ENCODE results near the gene SYNDIG1. TPM values are rescaled to one million over a fixed set of nuclear protein-coding genes. Genes with fewer than 3 reads are reported as not detected.

The SYNDIG1 gene
- total RNA-seq, 6 donors from 2014 or later, result 0.30 to 0.37 (median 0.34) TPM; not detected in 3

DNA sequence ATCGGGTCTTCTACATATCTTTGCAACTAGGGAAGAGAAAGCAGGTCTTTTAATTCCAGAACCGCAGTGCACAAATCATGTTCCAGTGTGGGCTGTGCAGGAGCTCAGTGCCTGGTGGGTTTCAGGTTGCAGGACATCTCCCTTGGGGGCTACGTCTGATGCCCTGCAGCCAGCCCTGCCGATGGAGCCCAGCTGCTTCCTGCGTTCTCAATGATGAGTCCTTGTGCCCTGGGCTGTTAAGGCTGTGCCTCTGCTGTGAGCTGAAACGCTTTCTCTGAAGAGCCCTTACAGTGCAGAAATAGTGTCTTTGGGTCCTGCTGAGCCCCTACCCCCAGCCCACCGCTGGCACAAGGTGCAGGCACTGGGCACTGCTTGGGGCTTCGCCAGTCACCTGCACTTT lies 192.9 kb downstream of the SYNDIG1 start:
- H3K36me3 ChIP-seq, result no peaks in the 10 kb centered on the region
- ATAC-seq (ENCODE audit: low FRiP score in 2 of 2) (no peak), DNase-seq (no peak)
- no peak overlapping the region for H3K4me3 ChIP-seq
- no peaks in the 10 kb centered on the region for H3K27me3 ChIP-seq
- no peaks in the 10 kb centered on the region for H3K9me3 ChIP-seq
- 73 to 75% methylated on average over 4 to 8 of the region's 8 CpGs for WGBS, 2 donors
- H3K27ac ChIP-seq, result no peak overlapping the region
- TF ChIP-seq POLR2AphosphoS5 (IDR thresholded peaks at IDR 0.05), result no peak
- H3K4me1 ChIP-seq, result no peaks in the 10 kb centered on the region

DNA sequence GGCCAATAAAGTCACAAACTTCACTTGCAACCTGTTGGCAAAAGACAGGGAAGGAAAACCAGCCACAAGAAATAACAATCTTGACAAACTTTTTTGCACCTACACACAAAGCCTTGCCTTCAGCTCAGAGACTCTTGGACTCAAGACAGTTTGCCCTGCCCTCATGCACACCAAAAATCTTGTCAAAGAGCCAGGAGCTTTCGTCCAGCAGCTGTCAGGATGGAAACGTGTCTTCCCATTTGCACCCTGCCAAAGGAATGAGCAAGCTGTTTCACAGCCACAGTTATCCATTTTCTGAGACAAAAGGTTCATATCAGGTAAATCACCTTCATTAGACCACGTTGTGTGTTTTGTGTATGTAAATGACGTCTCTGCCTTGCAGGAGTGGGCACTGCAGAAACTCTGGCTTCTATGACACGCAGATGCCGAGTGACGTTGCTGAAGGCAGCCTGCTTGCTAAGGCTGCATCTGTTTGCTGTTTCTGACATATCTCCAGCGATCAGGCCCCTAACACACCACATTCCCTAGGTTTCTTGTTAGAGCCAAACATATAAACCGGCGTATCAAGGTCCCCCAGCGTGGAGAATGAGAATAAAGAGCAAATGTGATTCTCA lies 193.4 kb downstream of the SYNDIG1 start:
- no peak for DNase-seq
- H3K27me3 ChIP-seq, result no peaks in the 10 kb centered on the region

DNA sequence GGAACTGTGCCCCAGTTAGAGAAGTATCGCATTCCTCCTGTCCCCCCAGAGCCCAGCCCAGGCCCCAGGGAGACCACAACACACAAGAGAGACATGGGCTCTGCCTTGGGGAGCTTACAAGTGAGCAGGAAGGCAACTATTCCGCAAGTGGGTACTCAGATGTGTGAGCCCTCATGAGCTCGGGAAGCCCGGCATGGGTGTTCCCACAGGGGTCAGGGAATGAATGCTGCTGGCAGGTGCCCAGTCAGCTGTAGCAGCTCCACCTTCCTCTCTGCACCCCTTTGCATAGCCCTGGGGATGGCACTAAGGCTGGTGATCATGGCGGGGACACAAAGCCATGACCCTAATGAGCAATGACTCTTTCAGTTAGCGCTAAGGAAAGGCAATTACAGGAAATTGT lies 194.1 kb downstream of the SYNDIG1 start:
- no peaks in the 10 kb centered on the region for H3K9me3 ChIP-seq
- WGBS, 2 donors, result 86 to 91% methylated on average over 6 of the region's 6 CpGs
- H3K4me3 ChIP-seq, result no peak overlapping the region
- TF ChIP-seq POLR2AphosphoS5 (IDR thresholded peaks at IDR 0.05) (no peak), EP300 (IDR thresholded peaks at IDR 0.05) (no peak), POLR2A (IDR thresholded peaks at IDR 0.05) (no peak)
- TF ChIP-seq, protein P1, sequence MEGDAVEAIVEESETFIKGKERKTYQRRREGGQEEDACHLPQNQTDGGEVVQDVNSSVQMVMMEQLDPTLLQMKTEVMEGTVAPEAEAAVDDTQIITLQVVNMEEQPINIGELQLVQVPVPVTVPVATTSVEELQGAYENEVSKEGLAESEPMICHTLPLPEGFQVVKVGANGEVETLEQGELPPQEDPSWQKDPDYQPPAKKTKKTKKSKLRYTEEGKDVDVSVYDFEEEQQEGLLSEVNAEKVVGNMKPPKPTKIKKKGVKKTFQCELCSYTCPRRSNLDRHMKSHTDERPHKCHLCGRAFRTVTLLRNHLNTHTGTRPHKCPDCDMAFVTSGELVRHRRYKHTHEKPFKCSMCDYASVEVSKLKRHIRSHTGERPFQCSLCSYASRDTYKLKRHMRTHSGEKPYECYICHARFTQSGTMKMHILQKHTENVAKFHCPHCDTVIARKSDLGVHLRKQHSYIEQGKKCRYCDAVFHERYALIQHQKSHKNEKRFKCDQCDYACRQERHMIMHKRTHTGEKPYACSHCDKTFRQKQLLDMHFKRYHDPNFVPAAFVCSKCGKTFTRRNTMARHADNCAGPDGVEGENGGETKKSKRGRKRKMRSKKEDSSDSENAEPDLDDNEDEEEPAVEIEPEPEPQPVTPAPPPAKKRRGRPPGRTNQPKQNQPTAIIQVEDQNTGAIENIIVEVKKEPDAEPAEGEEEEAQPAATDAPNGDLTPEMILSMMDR (IDR thresholded peaks at IDR 0.05), result no peak
- ATAC-seq (ENCODE audit: low FRiP score in 2 of 2) (no peak), DNase-seq (no peak)
- no peaks in the 10 kb centered on the region for H3K36me3 ChIP-seq
- H3K27me3 ChIP-seq, result no peaks in the 10 kb centered on the region
- no peaks in the 10 kb centered on the region for H3K4me1 ChIP-seq
- H3K27ac ChIP-seq, result no peak overlapping the region

More for the DNA sequence above, 193.4 kb downstream of the SYNDIG1 start:
- Histone ChIP-seq H3K4me1 (no peaks in the 10 kb centered on the region), H3K9me3 (no peaks in the 10 kb centered on the region), H3K36me3 (no peaks in the 10 kb centered on the region), H3K27ac (no peak overlapping the region), H3K4me3 (no peak overlapping the region)
- no peak for ATAC-seq (ENCODE audit: low FRiP score in 2 of 2)
- WGBS, 2 donors, result 52 to 54% methylated on average over 11 of the region's 11 CpGs
- TF ChIP-seq EP300 (IDR thresholded peaks at IDR 0.05) (no peak), POLR2AphosphoS5 (IDR thresholded peaks at IDR 0.05) (no peak), POLR2A (IDR thresholded peaks at IDR 0.05) (no peak)
- TF ChIP-seq, protein P1 (IDR thresholded peaks at IDR 0.05), result no peak

DNA sequence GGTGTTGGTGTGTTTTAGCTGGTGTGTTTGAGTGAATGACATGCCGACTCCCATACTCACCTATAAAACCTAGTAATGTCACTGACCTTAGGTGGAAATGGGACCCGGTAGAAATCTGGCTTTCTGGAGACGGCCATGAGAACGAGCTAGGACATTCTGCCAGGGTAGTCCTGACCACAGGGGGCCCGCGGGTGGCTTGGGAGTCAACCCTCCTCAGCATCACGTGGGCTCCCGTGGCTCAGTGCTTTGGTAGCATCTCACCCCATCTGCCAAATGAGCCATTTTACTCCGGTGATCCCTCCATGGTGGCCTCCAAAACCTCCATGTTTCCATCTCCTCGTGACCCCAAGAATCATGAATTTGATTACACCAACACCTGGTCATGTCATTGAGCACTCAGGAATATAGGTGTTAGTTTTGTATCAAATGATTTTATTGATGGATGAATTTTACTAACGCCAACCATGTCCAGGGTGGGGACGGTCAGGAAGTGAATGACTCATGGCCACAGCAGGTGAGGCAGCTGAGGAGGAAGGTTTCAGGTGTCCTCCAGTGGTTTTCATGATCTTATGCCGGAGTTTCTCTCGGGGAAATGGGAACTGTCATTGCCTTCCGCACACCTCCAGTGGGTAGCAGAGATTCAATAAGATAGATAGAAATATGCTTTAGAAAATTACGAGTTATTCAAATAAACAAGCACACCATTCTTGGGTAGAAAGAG lies 195.0 kb downstream of the SYNDIG1 start:
- TF ChIP-seq POLR2A (IDR thresholded peaks at IDR 0.05) (no peak), POLR2AphosphoS5 (IDR thresholded peaks at IDR 0.05) (no peak), EP300 (IDR thresholded peaks at IDR 0.05) (no peak)
- TF ChIP-seq, protein P1 (IDR thresholded peaks at IDR 0.05), result no peak
- ATAC-seq (ENCODE audit: low FRiP score in 2 of 2), result no peak
- 85 to 90% methylated on average over 14 to 16 of the region's 16 CpGs for WGBS, 2 donors

DNA sequence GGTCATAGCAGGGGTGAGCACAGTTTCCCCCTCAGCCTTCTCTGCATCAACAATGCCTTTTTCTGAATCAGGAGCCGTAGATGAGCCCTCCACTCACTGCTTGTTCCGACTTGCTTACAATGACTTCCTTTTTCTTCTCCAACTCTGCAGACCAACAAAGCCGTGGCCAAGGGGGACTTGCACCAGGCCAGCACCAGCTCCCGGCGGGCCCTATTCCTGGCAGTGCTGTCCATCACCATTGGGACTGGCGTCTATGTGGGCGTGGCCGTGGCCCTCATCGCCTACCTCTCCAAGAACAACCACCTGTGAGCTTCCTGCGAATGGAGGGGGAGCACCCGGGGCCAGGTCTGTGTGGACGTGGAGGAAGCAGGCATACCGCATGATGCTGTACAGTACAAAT lies 195.8 kb downstream of the SYNDIG1 start:
- Histone ChIP-seq H3K27me3 (no peaks in the 10 kb centered on the region), H3K9me3 (no peaks in the 10 kb centered on the region), H3K27ac (no peak overlapping the region), H3K4me3 (no peak overlapping the region), H3K36me3 (no peaks in the 10 kb centered on the region), H3K4me1 (no peaks in the 10 kb centered on the region)
- TF ChIP-seq EP300 (IDR thresholded peaks at IDR 0.05) (no peak), POLR2A (IDR thresholded peaks at IDR 0.05) (no peak), POLR2AphosphoS5 (IDR thresholded peaks at IDR 0.05) (no peak)
- TF ChIP-seq, protein P1 (IDR thresholded peaks at IDR 0.05), result no peak
- DNase-seq (no peak), ATAC-seq (ENCODE audit: low FRiP score in 2 of 2) (no peak)
- 75 to 81% methylated on average over 13 of the region's 13 CpGs for WGBS, 2 donors

More for the DNA sequence above, 195.0 kb downstream of the SYNDIG1 start:
- Histone ChIP-seq H3K36me3 (no peaks in the 10 kb centered on the region), H3K27me3 (no peaks in the 10 kb centered on the region), H3K27ac (no peak overlapping the region), H3K9me3 (no peaks in the 10 kb centered on the region), H3K4me3 (no peak overlapping the region), H3K4me1 (no peaks in the 10 kb centered on the region)
- DNase-seq, result no peak
